TTC549 (cell line): Measurements from ENCODE around the gene BSPH1.
"Not testable (repeated sequence)": the region's sequence is repeated elsewhere in the genome, so short reads cannot be mapped to it uniquely, and the experiment has no call there.

Source experiments
- FAIRE-seq: peaks from 2 replicates; lab custom pipeline; 2012; peaks lifted over from hg19 to GRCh38; lab: Jason Lieb, UNC

Gene BSPH1

GRCh38 chr19:47920107-47920506 lies 71.9 kb downstream of the BSPH1 start:
- not testable (repeated sequence) for FAIRE-seq
